ENCODE results near the gene POU3F3. TPM values are rescaled to one million over a fixed set of nuclear protein-coding genes. Genes with fewer than 3 reads are reported as not detected.

Gene POU3F3
- total RNA-seq, 2 experiments from 2014 or later = 2.7 to 3.1 TPM

DNA sequence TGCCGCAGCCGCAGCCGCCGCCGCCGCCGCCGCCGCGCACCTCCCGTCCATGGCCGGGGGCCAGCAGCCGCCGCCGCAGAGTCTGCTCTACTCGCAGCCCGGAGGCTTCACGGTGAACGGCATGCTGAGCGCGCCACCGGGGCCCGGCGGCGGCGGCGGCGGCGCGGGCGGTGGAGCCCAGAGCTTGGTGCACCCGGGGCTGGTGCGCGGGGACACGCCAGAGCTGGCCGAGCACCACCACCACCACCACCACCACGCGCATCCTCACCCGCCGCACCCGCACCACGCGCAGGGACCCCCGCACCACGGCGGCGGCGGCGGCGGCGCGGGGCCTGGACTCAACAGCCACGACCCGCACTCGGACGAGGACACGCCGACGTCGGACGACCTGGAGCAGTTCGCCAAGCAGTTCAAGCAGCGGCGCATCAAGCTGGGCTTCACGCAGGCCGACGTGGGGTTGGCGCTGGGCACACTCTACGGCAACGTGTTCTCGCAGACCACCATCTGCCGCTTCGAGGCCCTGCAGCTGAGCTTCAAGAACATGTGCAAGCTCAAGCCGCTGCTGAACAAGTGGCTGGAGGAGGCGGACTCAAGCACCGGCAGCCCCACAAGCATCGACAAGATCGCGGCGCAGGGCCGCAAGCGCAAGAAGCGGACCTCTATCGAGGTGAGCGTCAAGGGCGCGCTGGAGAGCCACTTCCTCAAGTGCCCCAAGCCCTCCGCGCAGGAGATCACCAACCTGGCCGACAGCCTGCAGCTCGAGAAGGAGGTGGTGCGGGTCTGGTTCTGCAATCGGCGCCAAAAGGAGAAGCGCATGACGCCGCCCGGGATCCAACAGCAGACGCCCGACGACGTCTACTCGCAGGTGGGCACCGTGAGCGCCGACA lies 2.4 kb downstream of the POU3F3 start:
- TF ChIP-seq, protein P1, sequence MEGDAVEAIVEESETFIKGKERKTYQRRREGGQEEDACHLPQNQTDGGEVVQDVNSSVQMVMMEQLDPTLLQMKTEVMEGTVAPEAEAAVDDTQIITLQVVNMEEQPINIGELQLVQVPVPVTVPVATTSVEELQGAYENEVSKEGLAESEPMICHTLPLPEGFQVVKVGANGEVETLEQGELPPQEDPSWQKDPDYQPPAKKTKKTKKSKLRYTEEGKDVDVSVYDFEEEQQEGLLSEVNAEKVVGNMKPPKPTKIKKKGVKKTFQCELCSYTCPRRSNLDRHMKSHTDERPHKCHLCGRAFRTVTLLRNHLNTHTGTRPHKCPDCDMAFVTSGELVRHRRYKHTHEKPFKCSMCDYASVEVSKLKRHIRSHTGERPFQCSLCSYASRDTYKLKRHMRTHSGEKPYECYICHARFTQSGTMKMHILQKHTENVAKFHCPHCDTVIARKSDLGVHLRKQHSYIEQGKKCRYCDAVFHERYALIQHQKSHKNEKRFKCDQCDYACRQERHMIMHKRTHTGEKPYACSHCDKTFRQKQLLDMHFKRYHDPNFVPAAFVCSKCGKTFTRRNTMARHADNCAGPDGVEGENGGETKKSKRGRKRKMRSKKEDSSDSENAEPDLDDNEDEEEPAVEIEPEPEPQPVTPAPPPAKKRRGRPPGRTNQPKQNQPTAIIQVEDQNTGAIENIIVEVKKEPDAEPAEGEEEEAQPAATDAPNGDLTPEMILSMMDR (conservative IDR thresholded peaks at IDR 0.05; ENCODE audit: low read length) = no peak
- no peak for TF ChIP-seq EZH2phosphoT487 (IDR thresholded peaks at IDR 0.05; ENCODE audit: borderline replicate concordance, low read depth, low read length)
- peaks cover 13% of the 10 kb centered on the region for H3K4me1 ChIP-seq (ENCODE audit: insufficient read depth, low read length, poor library complexity, severe bottlenecking)

DNA sequence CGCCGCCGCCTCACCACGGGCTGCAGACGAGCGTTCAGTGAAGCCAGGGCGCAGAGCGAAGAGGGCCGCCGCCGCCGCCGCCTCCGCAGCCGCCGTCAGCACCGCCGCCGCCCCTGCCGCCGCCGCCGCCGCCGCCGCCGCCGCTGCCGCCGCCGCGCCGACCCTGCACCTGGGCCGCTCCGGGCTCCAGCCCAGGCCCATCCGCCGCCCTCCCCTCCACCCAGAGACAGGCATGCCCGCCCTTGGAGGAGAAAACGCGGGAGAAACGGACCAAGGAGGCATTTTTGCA lies 3.0 kb downstream of the POU3F3 start:
- no TSS peak for BruUV-seq (replicated peaks)
- no peak overlapping the region for H3K4me3 ChIP-seq (ENCODE audit: low read depth, low read length, poor library complexity, severe bottlenecking)

More for the DNA sequence above, 2.4 kb downstream of the POU3F3 start:
- no peaks in the 10 kb centered on the region for H3K9me3 ChIP-seq (ENCODE audit: low read length)
- POLR2A ChIA-PET = no interaction called here
- no peaks in the 10 kb centered on the region for H4K20me1 ChIP-seq (ENCODE audit: insufficient read depth, low read length)
- H3K36me3 ChIP-seq (ENCODE audit: insufficient read depth, low read length) = no peaks in the 10 kb centered on the region
- no peak overlapping the region for H3K27ac ChIP-seq (ENCODE audit: low read depth, low read length, poor library complexity, severe bottlenecking)
- H3K79me2 ChIP-seq (ENCODE audit: insufficient read depth, low read depth, low read length) = no peaks in the 10 kb centered on the region
- no peak overlapping the region for H2AFZ ChIP-seq (ENCODE audit: low read length)
- no TSS peak for BruUV-seq (replicated peaks)
- intact Hi-C loops (cut with micrococcal nuclease; ENCODE audit: unreplicated experiment) = no loop called here
- H3K4me3 ChIP-seq (ENCODE audit: low read depth, low read length, poor library complexity, severe bottlenecking) = no peak overlapping the region
- CTCF ChIA-PET (ENCODE audit: unreplicated experiment) = no interaction called here
- DNase-seq (ENCODE audit: low spot score) = no peak
- no peaks in the 10 kb centered on the region for H3K9me2 ChIP-seq (ENCODE audit: insufficient read depth, low read length)
- H3K4me2 ChIP-seq (ENCODE audit: low read length) = no peak overlapping the region

More for the DNA sequence above, 3.0 kb downstream of the POU3F3 start:
- Histone ChIP-seq H3K9me3 (ENCODE audit: low read length) (no peaks in the 10 kb centered on the region), H2AFZ (ENCODE audit: low read length) (no peak overlapping the region), H3K4me1 (ENCODE audit: insufficient read depth, low read length, poor library complexity, severe bottlenecking) (peaks cover 7% of the 10 kb centered on the region), H3K9me2 (ENCODE audit: insufficient read depth, low read length) (no peaks in the 10 kb centered on the region), H3K79me2 (ENCODE audit: insufficient read depth, low read depth, low read length) (no peaks in the 10 kb centered on the region), H4K20me1 (ENCODE audit: insufficient read depth, low read length) (no peaks in the 10 kb centered on the region), H3K27ac (ENCODE audit: low read depth, low read length, poor library complexity, severe bottlenecking) (no peak overlapping the region), H3K4me2 (ENCODE audit: low read length) (no peak overlapping the region), H3K36me3 (ENCODE audit: insufficient read depth, low read length) (no peaks in the 10 kb centered on the region)
- DNase-seq (ENCODE audit: low spot score) = no peak
- ChIA-PET CTCF (ENCODE audit: unreplicated experiment) (no interaction called here), POLR2A (no interaction called here)
- TF ChIP-seq, protein P1 (conservative IDR thresholded peaks at IDR 0.05; ENCODE audit: low read length) = no peak
- TF ChIP-seq EZH2phosphoT487 (IDR thresholded peaks at IDR 0.05; ENCODE audit: borderline replicate concordance, low read depth, low read length) = no peak
- intact Hi-C loops (cut with micrococcal nuclease; ENCODE audit: unreplicated experiment) = no loop called here
